COLO829 (cell line): Measurements from ENCODE around the gene TNNT2.

Experiments used
- DNase-seq: peaks from one replicate; pipeline ENCODE4 v3.0.0; 2012; ENCODE audit warnings: low spot score

TNNT2 gene

GRCh38 chr1:201376464-201377374 lies 761 bp downstream of the TNNT2 start:
- DNase-seq = peak; percentile 76

GRCh38 chr1:201376107-201376463 lies 1.4 kb downstream of the TNNT2 start:
- DNase-seq = no peak

GRCh38 chr1:201375169-201375568 lies 2.3 kb downstream of the TNNT2 start:
- no peak for DNase-seq

GRCh38 chr1:201374364-201374763 lies 3.1 kb downstream of the TNNT2 start:
- no peak for DNase-seq

GRCh38 chr1:201371792-201372191 lies 5.7 kb downstream of the TNNT2 start:
- DNase-seq = no peak

- DNase-seq = no peak
Observed at GRCh38 chr1:201371276-201371675, 6.2 kb downstream of the TNNT2 start.

GRCh38 chr1:201370500-201370899 lies 7.0 kb downstream of the TNNT2 start:
- DNase-seq = no peak

- DNase-seq = no peak
Observed at GRCh38 chr1:201369209-201369608, 8.3 kb downstream of the TNNT2 start.

GRCh38 chr1:201366696-201367095 lies 10.8 kb downstream of the TNNT2 start:
- DNase-seq = no peak

- no peak for DNase-seq
Observed at GRCh38 chr1:201365251-201365650, 12.2 kb downstream of the TNNT2 start.

- DNase-seq = no peak
Observed at GRCh38 chr1:201364808-201365105, 12.7 kb downstream of the TNNT2 start.

GRCh38 chr1:201363467-201363866 lies 14.0 kb downstream of the TNNT2 start:
- DNase-seq = no peak

- no peak for DNase-seq
Observed at GRCh38 chr1:201362906-201363305, 14.6 kb downstream of the TNNT2 start.

- DNase-seq = peak; percentile 87
Observed at GRCh38 chr1:201361652-201362504, 15.6 kb downstream of the TNNT2 start.

GRCh38 chr1:201360901-201361651 lies 16.4 kb downstream of the TNNT2 start:
- no peak for DNase-seq

GRCh38 chr1:201360486-201360885 lies 17.0 kb downstream of the TNNT2 start:
- no peak for DNase-seq

GRCh38 chr1:201359873-201360210 lies 17.6 kb downstream of the TNNT2 start:
- no peak for DNase-seq

GRCh38 chr1:201359031-201359872 lies 18.2 kb downstream of the TNNT2 start:
- no peak for DNase-seq

- no peak for DNase-seq
Observed at GRCh38 chr1:201358596-201358995, 18.9 kb downstream of the TNNT2 start.

- DNase-seq = no peak
Observed at GRCh38 chr1:201357636-201358348, 19.7 kb downstream of the TNNT2 start.

GRCh38 chr1:201357211-201357610 lies 20.3 kb downstream of the TNNT2 start:
- no peak for DNase-seq
